ENCODE data around the gene ZSCAN2. TPM values are rescaled to one million over a fixed set of nuclear protein-coding genes. Genes with fewer than 3 reads are reported as not detected.

ZSCAN2 gene
- total RNA-seq, 4 donors from 2014 or later, result 6.1 to 10.3 (median 8.6) TPM

DNA sequence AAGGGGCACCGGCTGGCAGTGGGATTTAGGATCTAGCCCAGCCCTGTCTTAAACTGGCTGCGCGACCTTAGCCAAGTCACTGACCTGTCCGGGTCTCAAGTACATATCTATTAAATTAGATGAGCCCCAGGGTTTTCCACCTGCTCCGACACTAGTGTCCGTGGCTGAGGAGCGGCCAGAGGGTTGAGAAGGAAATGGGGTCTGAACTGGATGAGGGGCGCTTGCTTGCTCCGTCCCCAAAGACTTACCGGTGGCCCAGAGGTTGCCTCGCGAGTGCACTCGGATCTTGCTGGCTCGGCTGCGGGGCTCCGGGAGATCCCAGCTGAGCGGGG, 56.9 kb downstream of the ZSCAN2 start:
- Histone ChIP-seq H3K27ac (peak overlapping the region; percentile 74 to 86 (median 83)), H3K9me3 (no peaks in the 10 kb centered on the region), H3K4me3 (peak overlapping the region; percentile 54 to 85 (median 58)), H3K4me1 (peaks cover 14 to 23% of the 10 kb centered on the region in 2 donors), H3K27me3 (no peaks in the 10 kb centered on the region), H3K36me3 (peaks cover 0 to 1% of the 10 kb centered on the region in 2 donors)
- peak in 1 of 2 donors; percentile 3 for ATAC-seq
- DNase-seq, result no peak
- in situ Hi-C loops (cut with MboI; ENCODE audit: low sequenced_read_pairs in 4 of 4), result loop anchor here in 2 of 4 donors (10.0 kb wide), 1 partner anchor 63 kb away; no protein-coding TSS in a partner anchor
- TF ChIP-seq, protein P1, sequence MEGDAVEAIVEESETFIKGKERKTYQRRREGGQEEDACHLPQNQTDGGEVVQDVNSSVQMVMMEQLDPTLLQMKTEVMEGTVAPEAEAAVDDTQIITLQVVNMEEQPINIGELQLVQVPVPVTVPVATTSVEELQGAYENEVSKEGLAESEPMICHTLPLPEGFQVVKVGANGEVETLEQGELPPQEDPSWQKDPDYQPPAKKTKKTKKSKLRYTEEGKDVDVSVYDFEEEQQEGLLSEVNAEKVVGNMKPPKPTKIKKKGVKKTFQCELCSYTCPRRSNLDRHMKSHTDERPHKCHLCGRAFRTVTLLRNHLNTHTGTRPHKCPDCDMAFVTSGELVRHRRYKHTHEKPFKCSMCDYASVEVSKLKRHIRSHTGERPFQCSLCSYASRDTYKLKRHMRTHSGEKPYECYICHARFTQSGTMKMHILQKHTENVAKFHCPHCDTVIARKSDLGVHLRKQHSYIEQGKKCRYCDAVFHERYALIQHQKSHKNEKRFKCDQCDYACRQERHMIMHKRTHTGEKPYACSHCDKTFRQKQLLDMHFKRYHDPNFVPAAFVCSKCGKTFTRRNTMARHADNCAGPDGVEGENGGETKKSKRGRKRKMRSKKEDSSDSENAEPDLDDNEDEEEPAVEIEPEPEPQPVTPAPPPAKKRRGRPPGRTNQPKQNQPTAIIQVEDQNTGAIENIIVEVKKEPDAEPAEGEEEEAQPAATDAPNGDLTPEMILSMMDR (IDR thresholded peaks at IDR 0.05 in 4 of 5, conservative IDR thresholded peaks at IDR 0.05 in 1 of 5), result no peak
- TF ChIP-seq POLR2A (IDR thresholded peaks at IDR 0.05), result no peak
- intact Hi-C loops (cut with DNase I; ENCODE audit: low total_unique reads), result loop anchor here (1.0 to 5.0 kb wide), 2 partner anchors 59 to 270 kb away; partner anchors contain the start of gene SEC11A

- H3K4me1 ChIP-seq, result peaks cover 12 to 20% of the 10 kb centered on the region in 2 donors
- DNase-seq, result peak; percentile 45 to 69
- no peak for TF ChIP-seq POLR2A (IDR thresholded peaks at IDR 0.05)
- TF ChIP-seq, protein P1 (IDR thresholded peaks at IDR 0.05 in 4 of 5, conservative IDR thresholded peaks at IDR 0.05 in 1 of 5), result peak; percentile 30 to 88 (median 60)
- no peaks in the 10 kb centered on the region for H3K27me3 ChIP-seq
- intact Hi-C loops (cut with DNase I; ENCODE audit: low total_unique reads) (loop anchor here (1.0 to 5.0 kb wide), 2 partner anchors 58 to 269 kb away; partner anchors contain the start of gene SEC11A), in situ Hi-C loops (cut with MboI; ENCODE audit: low sequenced_read_pairs in 4 of 4) (loop anchor here in 2 of 4 donors (10.0 kb wide), 1 partner anchor 63 kb away; no protein-coding TSS in a partner anchor)
- H3K36me3 ChIP-seq, result no peaks in the 10 kb centered on the region
- H3K27ac ChIP-seq, result peak within 1 kb of the TSS; percentile 74 to 86 (median 83)
- peak within 1 kb of the TSS; percentile 54 to 85 (median 58) for H3K4me3 ChIP-seq
- ATAC-seq, result peak; percentile 49 to 51
- no peaks in the 10 kb centered on the region for H3K9me3 ChIP-seq
Measured at GRCh38 chr15:84658080-84658787, 57.4 kb downstream of the ZSCAN2 start, which contains the start of gene NMB. TSS of gene NMB (minus strand) at chr15:84658199. CDS start at chr15:84658152, 47 bp downstream.

GRCh38 chr15:84658788-84659411, 58.1 kb downstream of the ZSCAN2 start:
- in situ Hi-C loops (cut with MboI; ENCODE audit: low sequenced_read_pairs in 4 of 4), result loop anchor here in 2 of 4 donors (10.0 kb wide), 1 partner anchor 64 kb away; no protein-coding TSS in a partner anchor
- H3K36me3 ChIP-seq, result no peaks in the 10 kb centered on the region

More at GRCh38 chr15:84658788-84659411, 58.1 kb downstream of the ZSCAN2 start:
- no peak for TF ChIP-seq POLR2A (IDR thresholded peaks at IDR 0.05)
- TF ChIP-seq, protein P1 (IDR thresholded peaks at IDR 0.05 in 4 of 5, conservative IDR thresholded peaks at IDR 0.05 in 1 of 5), result no peak
- intact Hi-C loops (cut with DNase I; ENCODE audit: low total_unique reads), result loop anchor here (1.0 to 5.0 kb wide), 2 partner anchors 57 to 268 kb away; partner anchors contain the start of gene SEC11A
- no peaks in the 10 kb centered on the region for H3K9me3 ChIP-seq
- no peak for DNase-seq
- ATAC-seq, result no peak
- H3K27ac ChIP-seq, result peak overlapping the region; percentile 74 to 86 (median 83)
- H3K27me3 ChIP-seq, result no peaks in the 10 kb centered on the region
- peaks cover 6 to 16% of the 10 kb centered on the region in 2 donors for H3K4me1 ChIP-seq
- H3K4me3 ChIP-seq, result peak overlapping the region; percentile 54 to 85 (median 58)
